WERI-Rb-1 (cell line): ENCODE data around the gene HADH.

Experiments
- DNase-seq: peaks from one replicate; pipeline ENCODE4 v3.0.0-alpha.2; 2020
- H3K27ac ChIP-seq: fragments of 250-450 bp; sonication (Bioruptor Pico); 2 replicates; pipeline ENCODE4 v1.5.1; 2020; ENCODE audit warnings: mild to moderate bottlenecking, moderate library complexity
- H3K27me3 ChIP-seq: fragments of 250-450 bp; sonication (Bioruptor Pico); 2 replicates; pipeline ENCODE4 v1.5.1; 2021; ENCODE audit warnings: mild to moderate bottlenecking, low read depth, moderate library complexity; ENCODE audit not compliant: insufficient read depth, severe bottlenecking
- H3K36me3 ChIP-seq: fragments of 250-450 bp; sonication (Bioruptor Pico); 2 replicates; pipeline ENCODE4 v1.5.1; 2020; ENCODE audit warnings: mild to moderate bottlenecking, moderate library complexity
- H3K4me3 ChIP-seq: 2 replicates; pipeline ENCODE4 v1.5.1; 2011; ENCODE audit warnings: low read depth, mild to moderate bottlenecking, control low read depth, low read length
- H3K9me3 ChIP-seq: fragments of 250-450 bp; sonication (Bioruptor Pico); 2 replicates; pipeline ENCODE4 v1.5.1; 2021; ENCODE audit warnings: mild to moderate bottlenecking, moderate library complexity; ENCODE audit not compliant: severe bottlenecking
- TF ChIP-seq, protein P1 (sequence below): IDR thresholded peaks from 2 replicates; pipeline ENCODE4 v1.5.1; 2011; ENCODE audit warnings: low read depth, mild to moderate bottlenecking, control low read depth, inconsistent platforms, low read length

HADH gene

DNA sequence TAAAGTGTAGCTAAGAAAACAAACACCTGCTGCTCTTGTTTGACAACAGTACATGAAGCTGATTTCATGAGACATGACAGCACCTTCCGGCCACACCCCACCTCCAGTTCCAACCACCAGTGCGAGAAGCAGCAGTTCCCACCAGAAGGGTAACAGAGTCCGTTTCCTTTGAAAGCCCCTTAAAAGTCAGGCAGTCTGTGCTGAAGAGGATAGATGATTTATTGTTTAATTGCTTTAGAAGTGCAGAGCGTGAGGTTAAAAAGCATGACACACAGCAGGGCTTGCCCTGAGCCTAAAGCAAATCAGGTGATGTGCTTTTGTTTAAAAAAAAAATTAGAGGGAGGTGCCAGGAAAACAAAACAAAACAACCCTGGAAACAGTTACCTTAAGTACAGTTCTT lies 82.6 kb downstream of the HADH start:
- TF ChIP-seq, protein P1, sequence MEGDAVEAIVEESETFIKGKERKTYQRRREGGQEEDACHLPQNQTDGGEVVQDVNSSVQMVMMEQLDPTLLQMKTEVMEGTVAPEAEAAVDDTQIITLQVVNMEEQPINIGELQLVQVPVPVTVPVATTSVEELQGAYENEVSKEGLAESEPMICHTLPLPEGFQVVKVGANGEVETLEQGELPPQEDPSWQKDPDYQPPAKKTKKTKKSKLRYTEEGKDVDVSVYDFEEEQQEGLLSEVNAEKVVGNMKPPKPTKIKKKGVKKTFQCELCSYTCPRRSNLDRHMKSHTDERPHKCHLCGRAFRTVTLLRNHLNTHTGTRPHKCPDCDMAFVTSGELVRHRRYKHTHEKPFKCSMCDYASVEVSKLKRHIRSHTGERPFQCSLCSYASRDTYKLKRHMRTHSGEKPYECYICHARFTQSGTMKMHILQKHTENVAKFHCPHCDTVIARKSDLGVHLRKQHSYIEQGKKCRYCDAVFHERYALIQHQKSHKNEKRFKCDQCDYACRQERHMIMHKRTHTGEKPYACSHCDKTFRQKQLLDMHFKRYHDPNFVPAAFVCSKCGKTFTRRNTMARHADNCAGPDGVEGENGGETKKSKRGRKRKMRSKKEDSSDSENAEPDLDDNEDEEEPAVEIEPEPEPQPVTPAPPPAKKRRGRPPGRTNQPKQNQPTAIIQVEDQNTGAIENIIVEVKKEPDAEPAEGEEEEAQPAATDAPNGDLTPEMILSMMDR, result no peak
- H3K27ac ChIP-seq, result no peak overlapping the region
- DNase-seq, result no peak
- H3K27me3 ChIP-seq, result no peaks in the 10 kb centered on the region
- no peaks in the 10 kb centered on the region for H3K9me3 ChIP-seq
- H3K36me3 ChIP-seq, result no peaks in the 10 kb centered on the region
- no peak overlapping the region for H3K4me3 ChIP-seq

DNA sequence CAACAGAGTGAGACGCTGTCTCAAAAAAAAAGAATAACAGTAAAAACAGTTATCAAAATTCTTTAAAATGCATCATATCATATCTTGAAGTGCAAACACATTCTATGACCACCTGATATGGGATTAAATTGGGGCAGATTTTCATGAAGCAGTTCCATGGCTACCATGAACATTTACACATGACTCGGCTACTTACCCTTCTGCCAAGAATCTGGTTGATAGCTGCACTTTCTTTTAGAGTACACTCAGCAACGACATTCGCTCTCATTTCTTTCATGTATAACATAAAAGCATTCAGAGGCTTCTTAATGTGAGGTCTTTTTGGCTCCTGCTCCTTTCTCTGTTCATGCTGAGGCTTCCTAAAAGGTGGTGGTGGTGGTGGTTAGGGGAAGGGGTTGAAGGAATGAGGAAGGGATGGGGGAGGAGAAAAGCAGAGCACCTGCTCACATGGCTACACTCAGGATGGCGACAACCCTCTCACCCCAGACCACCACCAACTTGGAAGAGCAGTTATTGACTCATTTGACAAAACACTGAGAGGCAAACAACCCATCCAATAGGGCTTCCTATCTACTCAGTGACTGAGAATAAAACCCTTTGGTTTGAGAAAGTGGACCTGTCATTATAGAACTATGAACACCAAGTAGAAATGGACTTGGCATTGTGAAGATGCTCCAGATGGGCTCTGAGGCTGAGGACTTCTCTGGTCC lies 88.5 kb downstream of the HADH start:
- DNase-seq, result no peak
- Histone ChIP-seq H3K27ac (no peak overlapping the region), H3K4me3 (no peak overlapping the region), H3K27me3 (peaks cover 13% of the 10 kb centered on the region), H3K9me3 (no peaks in the 10 kb centered on the region), H3K36me3 (no peaks in the 10 kb centered on the region)
- TF ChIP-seq, protein P1, result no peak

DNA sequence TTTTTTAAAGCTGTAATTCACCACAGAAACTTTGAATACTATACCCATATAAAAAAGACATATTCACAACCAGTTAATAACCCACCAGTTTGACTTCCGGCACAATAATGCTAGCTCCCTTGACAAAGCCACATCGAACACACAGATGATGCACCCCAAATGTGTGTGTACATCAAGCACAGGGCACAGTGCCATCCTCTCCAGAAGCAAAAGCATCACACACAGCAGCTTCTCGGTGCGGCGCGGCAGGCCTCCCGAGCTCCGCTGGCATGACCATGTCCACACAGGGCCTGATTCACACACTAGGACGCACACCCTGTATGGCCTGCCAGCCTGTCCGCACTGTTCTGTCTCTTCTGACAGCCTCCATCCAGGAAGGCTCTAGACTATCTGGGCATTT lies 91.1 kb downstream of the HADH start:
- Histone ChIP-seq H3K4me3 (no peak overlapping the region), H3K36me3 (no peaks in the 10 kb centered on the region), H3K27ac (no peak overlapping the region), H3K9me3 (no peaks in the 10 kb centered on the region), H3K27me3 (peaks cover 13% of the 10 kb centered on the region)
- TF ChIP-seq, protein P1, result no peak
- DNase-seq, result no peak

- TF ChIP-seq, protein P1, result no peak
- Histone ChIP-seq H3K36me3 (no peaks in the 10 kb centered on the region), H3K4me3 (no peak overlapping the region), H3K27me3 (peaks cover 13% of the 10 kb centered on the region), H3K27ac (no peak overlapping the region), H3K9me3 (no peaks in the 10 kb centered on the region)
- no peak for DNase-seq
Observed at GRCh38 chr4:108081256-108081655, 91.6 kb downstream of the HADH start.
